ENCODE data around the gene TMEM232.
"Not testable (repeated sequence)": the region's sequence is repeated elsewhere in the genome, so short reads cannot be mapped to it uniquely, and the experiment has no call there.

Gene TMEM232

GRCh38 chr5:110625376-110625999 is 101.0 kb downstream of the TMEM232 start:
- FAIRE-seq (no peak), DNase-seq (ENCODE audit: low spot score) (no peak)

- DNase-seq (ENCODE audit: low spot score), result no peak
- no peak for FAIRE-seq
Observed at GRCh38 chr5:110623874-110624273, 102.6 kb downstream of the TMEM232 start.

GRCh38 chr5:110618941-110619340 is 107.5 kb downstream of the TMEM232 start:
- no peak for FAIRE-seq
- DNase-seq (ENCODE audit: low spot score), result no peak

- FAIRE-seq (no peak), DNase-seq (ENCODE audit: low spot score) (no peak)
Observed at GRCh38 chr5:110616009-110616408, 110.5 kb downstream of the TMEM232 start.

GRCh38 chr5:110612794-110613247 is 113.7 kb downstream of the TMEM232 start:
- DNase-seq (ENCODE audit: low spot score), result no peak
- no peak for FAIRE-seq

- no peak for DNase-seq (ENCODE audit: low spot score)
- no peak for FAIRE-seq
Observed at GRCh38 chr5:110611817-110612216, 114.7 kb downstream of the TMEM232 start.

- no peak for DNase-seq (ENCODE audit: low spot score)
- no peak for FAIRE-seq
Observed at GRCh38 chr5:110594866-110595265, 131.6 kb downstream of the TMEM232 start.

GRCh38 chr5:110590187-110590586 is 136.3 kb downstream of the TMEM232 start:
- DNase-seq (ENCODE audit: low spot score) (peak; percentile 8), FAIRE-seq (no peak)

GRCh38 chr5:110588286-110588980 is 138.0 kb downstream of the TMEM232 start:
- FAIRE-seq (no peak), DNase-seq (ENCODE audit: low spot score) (no peak)

GRCh38 chr5:110580625-110581024 is 145.8 kb downstream of the TMEM232 start:
- DNase-seq (ENCODE audit: low spot score) (no peak), FAIRE-seq (no peak)

- no peak for FAIRE-seq
- DNase-seq (ENCODE audit: low spot score), result no peak
Observed at GRCh38 chr5:110572729-110573128, 153.7 kb downstream of the TMEM232 start.

- no peak for DNase-seq (ENCODE audit: low spot score)
- FAIRE-seq, result no peak
Observed at GRCh38 chr5:110562191-110562590, 164.3 kb downstream of the TMEM232 start.

- FAIRE-seq, result no peak
Observed at GRCh38 chr5:110561510-110561909, 165.0 kb downstream of the TMEM232 start.

GRCh38 chr5:110549301-110549700 is 177.2 kb downstream of the TMEM232 start:
- DNase-seq (ENCODE audit: low spot score), result no peak
- FAIRE-seq, result no peak

More at GRCh38 chr5:110561510-110561909, 165.0 kb downstream of the TMEM232 start:
- no peak for DNase-seq (ENCODE audit: low spot score)

- no peak for FAIRE-seq
- no peak for DNase-seq (ENCODE audit: low spot score)
Observed at GRCh38 chr5:110548171-110548570, 178.3 kb downstream of the TMEM232 start.

GRCh38 chr5:110547495-110547894 is 179.0 kb downstream of the TMEM232 start:
- DNase-seq (ENCODE audit: low spot score), result no peak
- FAIRE-seq, result no peak

- no peak for FAIRE-seq
Observed at GRCh38 chr5:110545716-110546115, 180.8 kb downstream of the TMEM232 start.

GRCh38 chr5:110544603-110545002 is 181.9 kb downstream of the TMEM232 start:
- FAIRE-seq, result no peak
- DNase-seq (ENCODE audit: low spot score), result no peak

More at GRCh38 chr5:110545716-110546115, 180.8 kb downstream of the TMEM232 start:
- no peak for DNase-seq (ENCODE audit: low spot score)

GRCh38 chr5:110542949-110543348 is 183.5 kb downstream of the TMEM232 start:
- DNase-seq (ENCODE audit: low spot score) (no peak), FAIRE-seq (no peak)

GRCh38 chr5:110536120-110537115 is 190.1 kb downstream of the TMEM232 start:
- FAIRE-seq, result no peak
- DNase-seq (ENCODE audit: low spot score), result no peak

GRCh38 chr5:110535146-110535545 is 191.3 kb downstream of the TMEM232 start:
- not testable (repeated sequence) for DNase-seq (ENCODE audit: low spot score); FAIRE-seq

- FAIRE-seq, result no peak
Observed at GRCh38 chr5:110525762-110526161, 200.7 kb downstream of the TMEM232 start.

More at GRCh38 chr5:110525762-110526161, 200.7 kb downstream of the TMEM232 start:
- DNase-seq (ENCODE audit: low spot score), result no peak
